Subcutaneous adipose tissue (tissue), 4 donors: ENCODE data around the gene LRP1. TPM values are rescaled to one million over a fixed set of nuclear protein-coding genes. Genes with fewer than 3 reads are reported as not detected.

Source experiments
- total RNA-seq, 4 donors: library from RNA; depleted of rRNA; stranded (reverse); fragments of >200 nt; gene quantifications; one replicate each; pipeline ENCODE4 v1.1.0, GENCODE V29; 2016
- TF ChIP-seq, protein P1 (sequence below): fragments of 450-650 bp; IDR thresholded peaks from one replicate; pipeline ENCODE4 v1.5.1; 2016; ENCODE audit warnings: low read depth, mild to moderate bottlenecking, control low read depth, antibody characterized with exemption, moderate library complexity

The LRP1 gene
- total RNA-seq, 4 donors from 2014 or later: 301 to 814 (median 762) TPM

DNA sequence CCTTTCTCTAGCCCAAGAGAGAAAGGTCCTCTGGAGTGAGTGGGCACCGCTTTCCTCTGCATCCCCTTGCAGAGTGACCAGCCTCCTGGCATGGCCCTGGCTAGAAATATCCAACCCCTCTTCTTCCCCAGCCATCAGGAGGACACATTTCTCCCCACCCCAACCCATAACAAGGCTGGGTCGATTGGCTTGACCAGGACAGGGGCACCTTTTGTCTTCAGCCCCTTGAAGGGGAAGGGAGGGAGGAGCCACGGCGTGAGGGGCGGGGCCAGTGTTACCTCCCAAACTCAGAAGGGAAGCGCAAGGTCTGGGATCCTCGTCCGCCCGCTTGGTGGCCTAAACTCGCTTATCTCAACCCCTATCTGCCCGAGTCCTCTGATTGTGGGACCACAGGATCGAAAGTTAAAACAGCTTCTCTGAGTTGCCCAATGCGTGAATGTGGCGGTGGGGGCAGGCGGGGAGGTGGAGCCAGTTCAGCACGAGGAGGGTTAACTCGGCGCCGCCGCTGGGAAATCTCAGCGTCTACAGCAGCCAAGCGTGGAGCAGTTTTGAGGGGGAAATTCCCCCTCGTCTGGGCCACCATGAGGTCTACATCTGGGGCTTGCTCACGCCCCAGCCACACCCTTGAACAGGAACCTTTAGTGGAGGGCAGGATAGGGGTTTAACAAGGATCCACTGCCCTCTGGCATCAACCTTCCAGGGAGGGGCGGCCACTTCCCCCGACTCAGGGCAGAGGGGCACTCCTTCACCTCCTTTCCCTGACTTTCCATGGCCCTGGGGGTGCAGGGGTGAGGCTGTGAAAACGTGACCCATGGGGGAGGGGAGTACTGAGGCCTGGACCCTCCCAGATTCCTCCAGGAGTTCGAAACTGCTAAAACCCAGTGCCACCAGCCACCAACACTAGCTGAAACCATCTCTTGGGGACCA, 17.9 kb upstream of the LRP1 start:
- TF ChIP-seq, protein P1, sequence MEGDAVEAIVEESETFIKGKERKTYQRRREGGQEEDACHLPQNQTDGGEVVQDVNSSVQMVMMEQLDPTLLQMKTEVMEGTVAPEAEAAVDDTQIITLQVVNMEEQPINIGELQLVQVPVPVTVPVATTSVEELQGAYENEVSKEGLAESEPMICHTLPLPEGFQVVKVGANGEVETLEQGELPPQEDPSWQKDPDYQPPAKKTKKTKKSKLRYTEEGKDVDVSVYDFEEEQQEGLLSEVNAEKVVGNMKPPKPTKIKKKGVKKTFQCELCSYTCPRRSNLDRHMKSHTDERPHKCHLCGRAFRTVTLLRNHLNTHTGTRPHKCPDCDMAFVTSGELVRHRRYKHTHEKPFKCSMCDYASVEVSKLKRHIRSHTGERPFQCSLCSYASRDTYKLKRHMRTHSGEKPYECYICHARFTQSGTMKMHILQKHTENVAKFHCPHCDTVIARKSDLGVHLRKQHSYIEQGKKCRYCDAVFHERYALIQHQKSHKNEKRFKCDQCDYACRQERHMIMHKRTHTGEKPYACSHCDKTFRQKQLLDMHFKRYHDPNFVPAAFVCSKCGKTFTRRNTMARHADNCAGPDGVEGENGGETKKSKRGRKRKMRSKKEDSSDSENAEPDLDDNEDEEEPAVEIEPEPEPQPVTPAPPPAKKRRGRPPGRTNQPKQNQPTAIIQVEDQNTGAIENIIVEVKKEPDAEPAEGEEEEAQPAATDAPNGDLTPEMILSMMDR: no peak

DNA sequence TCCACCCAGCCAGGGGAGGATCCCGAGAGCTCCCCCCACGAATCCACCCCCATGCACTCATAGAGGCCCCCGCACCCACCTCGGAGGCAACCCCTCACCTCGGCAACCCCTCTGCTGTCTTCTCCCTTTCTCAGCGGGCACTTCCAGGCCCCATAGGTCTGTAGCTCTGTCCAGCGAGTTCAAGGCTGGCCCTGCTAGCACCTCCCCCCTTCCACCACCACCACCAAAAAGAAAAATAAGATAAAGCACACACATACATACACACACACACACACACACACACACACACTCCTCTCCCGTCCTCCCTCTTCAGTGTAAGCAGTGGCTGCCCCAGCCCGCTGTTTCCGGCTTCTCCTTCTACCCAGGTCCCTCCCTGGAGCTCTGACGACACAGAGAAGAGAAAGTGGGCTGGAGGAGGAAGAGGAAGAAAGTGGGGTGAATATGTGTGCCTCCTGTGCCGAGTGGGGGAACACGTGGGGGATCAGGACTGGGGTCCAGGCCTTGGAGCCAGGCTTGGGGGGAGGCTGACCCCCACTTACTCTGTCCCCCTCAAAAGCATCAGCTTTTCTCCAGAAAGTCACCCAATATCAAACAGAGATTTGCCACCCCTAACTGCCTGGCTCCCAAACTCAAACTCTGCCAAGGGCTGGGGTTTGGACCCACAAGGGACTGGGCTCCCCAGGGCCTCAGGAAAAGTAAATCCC, 17.1 kb upstream of the LRP1 start, which contains the start of gene STAT6:
Gene STAT6, minus strand, starts transcription at position 332 of the 704 bp plus-strand sequence. CDS start 3,084 bp downstream, outside the sequence.
- TF ChIP-seq, protein P1: no peak

DNA sequence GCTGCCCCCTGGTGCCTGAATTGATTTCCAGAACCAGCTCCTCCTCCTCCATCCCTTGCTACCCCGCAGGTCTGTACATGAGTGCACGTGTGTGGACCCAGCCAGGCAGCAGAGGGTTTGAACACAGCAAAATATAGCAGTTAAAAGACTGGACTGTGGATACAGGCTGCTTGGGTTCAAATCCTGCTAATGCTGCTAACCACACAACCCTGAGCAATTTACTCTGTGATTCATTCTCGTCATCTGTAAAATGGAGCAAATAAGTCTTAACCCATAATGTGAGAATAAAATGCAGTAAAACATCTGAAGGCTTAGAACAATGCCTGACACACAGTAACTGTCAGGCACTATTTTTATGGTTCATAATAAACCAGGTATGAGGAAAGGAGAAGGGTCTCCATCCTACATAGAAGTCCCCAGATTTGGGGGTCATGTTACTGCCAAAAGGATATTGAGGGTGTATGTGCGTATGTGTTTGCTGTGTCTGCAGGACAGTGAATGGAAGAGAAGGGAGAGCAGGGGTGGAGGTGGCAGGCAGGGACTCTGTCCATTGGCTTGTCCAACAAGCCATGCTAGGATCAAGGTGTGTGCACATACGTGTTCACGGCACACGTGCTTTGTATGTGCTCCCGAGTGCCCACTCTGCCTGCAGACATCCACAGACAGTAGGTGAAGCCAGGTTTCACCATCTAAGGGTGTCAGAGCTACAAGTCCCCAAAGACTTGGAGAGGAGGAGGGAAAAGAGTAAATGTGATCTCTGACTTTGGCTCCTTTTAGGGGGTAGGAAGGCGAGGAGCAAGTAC, 15.6 kb upstream of the LRP1 start:
- TF ChIP-seq, protein P1: no peak

DNA sequence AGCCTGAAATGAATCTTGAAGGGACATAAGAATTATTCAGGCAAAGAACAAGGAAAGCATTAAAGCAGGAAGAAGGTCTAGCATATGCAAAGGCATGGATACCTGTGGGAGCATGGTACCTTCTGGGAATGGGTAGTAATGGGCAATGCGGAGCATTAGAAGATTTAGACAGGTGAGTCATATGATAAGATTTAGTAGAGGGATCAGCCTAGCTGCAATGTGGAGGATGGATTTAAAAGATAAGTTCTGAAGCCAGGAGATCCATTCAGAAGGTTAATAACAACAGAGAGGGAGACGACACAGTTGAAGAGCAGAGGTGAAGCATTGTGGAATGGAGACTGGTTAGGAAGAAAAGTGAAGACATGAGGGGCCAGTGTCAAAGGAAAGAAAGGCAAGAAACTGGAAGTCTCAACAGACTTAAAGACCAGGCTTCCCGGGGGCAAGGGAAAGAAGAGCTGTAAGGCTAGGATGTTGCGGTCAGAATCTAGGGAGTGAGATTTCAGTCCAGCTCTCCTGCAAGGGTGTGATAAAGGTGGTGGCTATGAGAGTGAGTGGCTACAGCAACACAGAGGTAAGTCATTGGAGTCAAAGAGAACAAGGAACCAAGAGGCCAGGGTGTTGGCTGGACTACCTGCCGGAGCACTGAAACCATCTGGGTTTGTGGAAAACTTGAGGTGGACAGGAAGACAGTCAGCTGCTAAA, 11.6 kb upstream of the LRP1 start:
- TF ChIP-seq, protein P1: no peak

DNA sequence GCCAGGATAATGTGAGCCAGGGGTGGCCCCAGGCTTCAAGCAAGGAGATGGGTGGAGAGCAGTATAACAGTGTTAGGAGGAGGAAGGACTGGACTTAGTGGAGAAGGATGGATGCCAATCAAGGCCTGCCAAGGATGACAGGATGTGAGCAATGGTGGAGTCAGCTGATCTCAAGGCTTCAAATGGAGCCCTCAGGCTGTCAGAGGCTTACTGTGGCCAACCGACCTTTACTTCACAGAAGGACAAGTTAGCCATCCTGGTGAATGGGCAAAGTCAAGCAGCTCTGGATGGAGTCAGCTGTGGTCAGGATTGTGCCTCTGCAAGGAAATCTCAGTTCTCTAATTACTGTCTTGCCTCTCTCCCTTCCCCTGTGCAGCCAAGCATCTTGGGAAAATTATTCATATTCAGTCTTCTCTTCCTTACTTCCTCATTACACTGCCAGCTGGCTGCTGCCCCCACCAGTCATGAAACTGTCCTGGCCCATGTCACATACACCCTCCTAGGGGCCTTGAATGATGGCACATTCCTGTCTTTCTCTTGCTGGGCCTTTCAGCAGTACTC, 9.5 kb upstream of the LRP1 start:
- TF ChIP-seq, protein P1: no peak

DNA sequence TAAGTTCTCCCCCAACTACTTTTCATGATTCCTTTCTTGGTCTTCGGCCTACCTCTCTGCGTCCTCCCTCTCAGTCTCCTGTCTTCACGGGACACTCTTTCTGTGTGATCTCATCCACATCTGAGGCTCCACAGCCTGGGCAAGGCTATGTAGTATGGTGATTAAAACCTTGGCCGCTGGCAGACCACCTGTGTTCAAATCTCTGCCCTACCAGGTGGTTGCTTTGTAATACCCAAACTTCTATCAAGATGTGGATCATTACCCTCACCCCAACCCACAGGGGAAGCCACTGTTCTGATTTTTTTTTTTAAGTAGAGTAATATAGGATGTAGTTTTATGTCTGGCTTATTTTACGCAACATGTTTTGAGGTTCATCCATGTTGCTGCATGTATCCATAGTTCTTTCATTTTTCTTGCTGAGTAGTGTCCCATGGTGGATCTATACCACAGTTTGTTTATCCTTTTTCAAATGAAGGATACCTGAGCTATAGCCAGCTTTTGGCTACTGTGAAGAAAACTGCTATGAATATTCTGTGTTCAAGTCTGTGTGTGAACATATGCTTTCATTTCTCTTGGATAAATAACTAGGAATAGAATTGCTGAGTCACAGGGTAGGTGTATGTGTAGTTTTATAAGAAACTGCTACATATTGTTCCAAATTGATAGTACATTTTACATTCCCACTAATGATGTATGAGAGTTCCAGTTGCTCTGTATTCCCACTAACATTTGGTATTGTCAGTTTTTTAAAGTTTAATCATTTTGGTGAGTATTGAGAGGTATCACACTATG, 8.8 kb upstream of the LRP1 start:
- TF ChIP-seq, protein P1: no peak
